Measurements from ENCODE around the gene TMEFF2.

TMEFF2 gene

GRCh38 chr2:191905336-191905735 is 289.4 kb downstream of the TMEFF2 start:
- no peak overlapping the region for H3K4me3 ChIP-seq (ENCODE audit: low read depth, low read length)
- no peak for TF ChIP-seq CTCF (IDR thresholded peaks at IDR 0.05; ENCODE audit: borderline replicate concordance, insufficient read depth, low read depth, low read length)

DNA sequence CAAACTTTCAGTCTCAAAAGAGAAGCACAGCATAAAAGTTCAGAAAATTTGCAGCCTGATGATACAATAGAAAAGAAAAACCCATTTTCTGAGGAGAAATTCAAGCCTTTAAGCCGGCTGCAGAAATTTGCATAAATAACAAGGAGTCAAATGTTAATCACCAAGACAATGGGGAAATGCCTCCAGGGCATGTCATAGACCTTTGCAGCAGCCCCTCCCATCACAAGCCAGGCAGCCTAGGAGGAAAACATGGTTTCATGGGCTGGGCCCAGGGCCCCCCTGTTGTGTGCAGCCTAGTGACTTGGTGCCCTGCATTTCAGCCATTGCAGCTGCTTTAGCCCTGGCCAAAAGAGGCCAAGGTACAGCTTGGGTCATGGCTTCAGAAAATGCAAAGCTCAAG is 293.7 kb downstream of the TMEFF2 start:
- H3K4me3 ChIP-seq (ENCODE audit: low read depth, low read length) = no peak overlapping the region
- TF ChIP-seq CTCF (IDR thresholded peaks at IDR 0.05; ENCODE audit: borderline replicate concordance, insufficient read depth, low read depth, low read length) = no peak

- no peak overlapping the region for H3K4me3 ChIP-seq (ENCODE audit: low read depth, low read length)
- TF ChIP-seq CTCF (IDR thresholded peaks at IDR 0.05; ENCODE audit: borderline replicate concordance, insufficient read depth, low read depth, low read length) = no peak
Observed at GRCh38 chr2:191899410-191899809, 295.3 kb downstream of the TMEFF2 start.
